Measurements from ENCODE around the gene CD36.

DNA sequence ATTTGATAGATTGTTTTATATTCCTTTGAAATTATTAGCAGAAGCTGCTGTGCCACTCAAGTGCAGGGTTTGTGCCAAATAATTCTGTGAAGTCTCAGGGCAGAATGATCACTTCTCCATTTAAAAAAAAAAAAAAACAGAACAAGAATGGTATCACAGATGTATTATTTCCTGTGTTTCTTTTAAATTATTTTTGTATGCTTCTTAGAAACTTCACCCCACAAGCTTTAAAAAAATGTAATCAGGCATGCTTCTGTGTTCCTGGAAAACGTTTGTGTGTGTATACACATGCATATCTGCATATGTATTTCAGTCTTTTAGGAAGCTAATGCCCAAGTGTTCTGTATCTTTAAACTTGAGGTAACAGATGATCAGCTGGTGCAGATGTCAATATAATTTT, 6.3 kb upstream of the CD36 start:
- TF ChIP-seq ZNF670 (tag by site-specific recombination; IDR thresholded peaks at IDR 0.05; ENCODE audit: low read depth), result no peak
- TF ChIP-seq, protein P1, sequence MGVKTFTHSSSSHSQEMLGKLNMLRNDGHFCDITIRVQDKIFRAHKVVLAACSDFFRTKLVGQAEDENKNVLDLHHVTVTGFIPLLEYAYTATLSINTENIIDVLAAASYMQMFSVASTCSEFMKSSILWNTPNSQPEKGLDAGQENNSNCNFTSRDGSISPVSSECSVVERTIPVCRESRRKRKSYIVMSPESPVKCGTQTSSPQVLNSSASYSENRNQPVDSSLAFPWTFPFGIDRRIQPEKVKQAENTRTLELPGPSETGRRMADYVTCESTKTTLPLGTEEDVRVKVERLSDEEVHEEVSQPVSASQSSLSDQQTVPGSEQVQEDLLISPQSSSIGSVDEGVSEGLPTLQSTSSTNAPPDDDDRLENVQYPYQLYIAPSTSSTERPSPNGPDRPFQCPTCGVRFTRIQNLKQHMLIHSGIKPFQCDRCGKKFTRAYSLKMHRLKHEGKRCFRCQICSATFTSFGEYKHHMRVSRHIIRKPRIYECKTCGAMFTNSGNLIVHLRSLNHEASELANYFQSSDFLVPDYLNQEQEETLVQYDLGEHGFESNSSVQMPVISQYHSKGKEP (tag by site-specific recombination; IDR thresholded peaks at IDR 0.05), result no peak
- no peak for TF ChIP-seq ZNF510 (tag by site-specific recombination; IDR thresholded peaks at IDR 0.05; ENCODE audit: insufficient replicate concordance)
- TF ChIP-seq, protein P2, sequence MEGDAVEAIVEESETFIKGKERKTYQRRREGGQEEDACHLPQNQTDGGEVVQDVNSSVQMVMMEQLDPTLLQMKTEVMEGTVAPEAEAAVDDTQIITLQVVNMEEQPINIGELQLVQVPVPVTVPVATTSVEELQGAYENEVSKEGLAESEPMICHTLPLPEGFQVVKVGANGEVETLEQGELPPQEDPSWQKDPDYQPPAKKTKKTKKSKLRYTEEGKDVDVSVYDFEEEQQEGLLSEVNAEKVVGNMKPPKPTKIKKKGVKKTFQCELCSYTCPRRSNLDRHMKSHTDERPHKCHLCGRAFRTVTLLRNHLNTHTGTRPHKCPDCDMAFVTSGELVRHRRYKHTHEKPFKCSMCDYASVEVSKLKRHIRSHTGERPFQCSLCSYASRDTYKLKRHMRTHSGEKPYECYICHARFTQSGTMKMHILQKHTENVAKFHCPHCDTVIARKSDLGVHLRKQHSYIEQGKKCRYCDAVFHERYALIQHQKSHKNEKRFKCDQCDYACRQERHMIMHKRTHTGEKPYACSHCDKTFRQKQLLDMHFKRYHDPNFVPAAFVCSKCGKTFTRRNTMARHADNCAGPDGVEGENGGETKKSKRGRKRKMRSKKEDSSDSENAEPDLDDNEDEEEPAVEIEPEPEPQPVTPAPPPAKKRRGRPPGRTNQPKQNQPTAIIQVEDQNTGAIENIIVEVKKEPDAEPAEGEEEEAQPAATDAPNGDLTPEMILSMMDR (tag by site-specific recombination; IDR thresholded peaks at IDR 0.05), result no peak
- TF ChIP-seq, protein P3, sequence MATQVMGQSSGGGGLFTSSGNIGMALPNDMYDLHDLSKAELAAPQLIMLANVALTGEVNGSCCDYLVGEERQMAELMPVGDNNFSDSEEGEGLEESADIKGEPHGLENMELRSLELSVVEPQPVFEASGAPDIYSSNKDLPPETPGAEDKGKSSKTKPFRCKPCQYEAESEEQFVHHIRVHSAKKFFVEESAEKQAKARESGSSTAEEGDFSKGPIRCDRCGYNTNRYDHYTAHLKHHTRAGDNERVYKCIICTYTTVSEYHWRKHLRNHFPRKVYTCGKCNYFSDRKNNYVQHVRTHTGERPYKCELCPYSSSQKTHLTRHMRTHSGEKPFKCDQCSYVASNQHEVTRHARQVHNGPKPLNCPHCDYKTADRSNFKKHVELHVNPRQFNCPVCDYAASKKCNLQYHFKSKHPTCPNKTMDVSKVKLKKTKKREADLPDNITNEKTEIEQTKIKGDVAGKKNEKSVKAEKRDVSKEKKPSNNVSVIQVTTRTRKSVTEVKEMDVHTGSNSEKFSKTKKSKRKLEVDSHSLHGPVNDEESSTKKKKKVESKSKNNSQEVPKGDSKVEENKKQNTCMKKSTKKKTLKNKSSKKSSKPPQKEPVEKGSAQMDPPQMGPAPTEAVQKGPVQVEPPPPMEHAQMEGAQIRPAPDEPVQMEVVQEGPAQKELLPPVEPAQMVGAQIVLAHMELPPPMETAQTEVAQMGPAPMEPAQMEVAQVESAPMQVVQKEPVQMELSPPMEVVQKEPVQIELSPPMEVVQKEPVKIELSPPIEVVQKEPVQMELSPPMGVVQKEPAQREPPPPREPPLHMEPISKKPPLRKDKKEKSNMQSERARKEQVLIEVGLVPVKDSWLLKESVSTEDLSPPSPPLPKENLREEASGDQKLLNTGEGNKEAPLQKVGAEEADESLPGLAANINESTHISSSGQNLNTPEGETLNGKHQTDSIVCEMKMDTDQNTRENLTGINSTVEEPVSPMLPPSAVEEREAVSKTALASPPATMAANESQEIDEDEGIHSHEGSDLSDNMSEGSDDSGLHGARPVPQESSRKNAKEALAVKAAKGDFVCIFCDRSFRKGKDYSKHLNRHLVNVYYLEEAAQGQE (tag by site-specific recombination; IDR thresholded peaks at IDR 0.05), result no peak
- no peak for TF ChIP-seq ZFP37 (tag by site-specific recombination; IDR thresholded peaks at IDR 0.05)
- TF ChIP-seq ZNF473 (tag by site-specific recombination; IDR thresholded peaks at IDR 0.05), result no peak
- TF ChIP-seq SCRT1 (tag by site-specific recombination; IDR thresholded peaks at IDR 0.05; ENCODE audit: borderline replicate concordance), result no peak
